K562 (cell line): ENCODE results near the gene TIPARP. TPM values are rescaled to one million over a fixed set of nuclear protein-coding genes. Genes with fewer than 3 reads are reported as not detected.

Experiments used
- ARID1B ChIP-seq: fragments of 450-650 bp; IDR thresholded peaks from 2 replicates; pipeline ENCODE4 v1.6.1; 2016; ENCODE audit warnings: antibody characterized with exemption, mild to moderate bottlenecking, inconsistent platforms
- CC2D1A ChIP-seq: fragments of 450-650 bp; IDR thresholded peaks from 2 replicates; pipeline ENCODE4 v1.6.1; 2017; ENCODE audit warnings: mild to moderate bottlenecking
- E4F1 ChIP-seq: fragments of 250-450 bp; sonication (Bioruptor Pico); IDR thresholded peaks from 2 replicates; pipeline ENCODE4 v1.5.0; 2021; ENCODE audit warnings: mild to moderate bottlenecking, borderline replicate concordance
- GABPA ChIP-seq: fragments of 200-800 bp; sonication (Bioruptor generic); conservative IDR thresholded peaks from 2 replicates; pipeline ENCODE4 v1.6.1; 2016; ENCODE audit warnings: low read depth, missing genetic modification characterization, missing compliant biosample characterization
- GATA2 ChIP-seq: sonication (generic); formaldehyde crosslinking; IDR thresholded peaks from 2 replicates; pipeline ENCODE4 v1.4.0; 2020; ENCODE audit warnings: mild to moderate bottlenecking, missing genetic modification reagents
- KAT2B ChIP-seq: IDR thresholded peaks from one replicate; pipeline ENCODE4 v1.6.1; 2012; ENCODE audit warnings: low read depth, mild to moderate bottlenecking, control low read depth, inconsistent platforms, low read length, moderate library complexity
- MTF1 ChIP-seq: fragments of 250-450 bp; sonication (Bioruptor Pico); IDR thresholded peaks from 2 replicates; pipeline ENCODE4 v1.9.0; 2021; ENCODE audit warnings: moderate library complexity, mild to moderate bottlenecking, inconsistent platforms, borderline replicate concordance
- REST ChIP-seq, 2 experiments: fragments of 450-650 bp; formaldehyde crosslinking in 1 of 2; IDR thresholded peaks; 2 replicates each; pipeline versions ENCODE4 v1.4.0 to v1.6.1; 2014 to 2020; ENCODE audit warnings: mild to moderate bottlenecking in 2 of 2, borderline replicate concordance in 1 of 2, low read depth in 1 of 2
- ZNF224 ChIP-seq: sonication (generic); formaldehyde crosslinking; IDR thresholded peaks from 2 replicates; pipeline ENCODE4 v1.8.0; 2022; ENCODE audit warnings: mild to moderate bottlenecking, missing genetic modification reagents
- ZNF695 ChIP-seq: fragments of 450-650 bp; formaldehyde crosslinking; IDR thresholded peaks from 2 replicates; pipeline ENCODE4 v1.4.0; 2020; ENCODE audit warnings: mild to moderate bottlenecking, moderate library complexity
- polyA plus RNA-seq, 8 experiments: library from polyadenylated mRNA; depleted of rRNA in 4 of 8; stranded (reverse) in 5 of 8; unstranded in 3 of 8; fragments of >200 nt; fragmentation: Nextera tagmentation in 2 of 8; fragmentation: Illumina TruSeq in 1 of 8; extraction: Ambion mirVana in 2 of 8; extraction: Trizol in 1 of 8; gene quantifications; 2 replicates each; pipeline versions ENCODE4 v1.2.1 to v1.2.3, GENCODE V29; 2011 to 2014; ENCODE audit warnings: inconsistent platforms in 1 of 8, missing spikeins in 1 of 8
- total RNA-seq, 7 experiments: library from RNA; depleted of rRNA in 6 of 7; stranded (reverse); fragments of >200 nt in 6 of 7; fragmentation: Illumina TruSeq in 2 of 7; extraction: Trizol in 2 of 7; gene quantifications; 2 replicates each; pipeline versions ENCODE4 v1.2.1 to v1.2.3, GENCODE V29; 2011 to 2021; ENCODE audit warnings: low replicate concordance in 1 of 7
- TF ChIP-seq, protein P1 (sequence below), 3 experiments: fragments of 200-800 bp in 1 of 3; fragments of 250-450 bp in 1 of 3; fragments of 450-650 bp in 1 of 3; sonication (Bioruptor Pico) in 1 of 3; sonication (Bioruptor generic) in 1 of 3; formaldehyde crosslinking in 1 of 3; IDR thresholded peaks; 2 replicates each; pipeline versions ENCODE4 v1.6.1 to v1.8.0; 2016 to 2022; ENCODE audit warnings: mild to moderate bottlenecking in 2 of 3, missing genetic modification characterization in 2 of 3, missing compliant biosample characterization in 1 of 3, moderate library complexity in 1 of 3

The TIPARP gene
- total and polyA plus RNA-seq, 9 of the 15 experiments (the other 6 are each of a cell fraction or from before 2014, with no cell fraction given), result 2.4 to 29.4 (median 15.1) TPM

- TF ChIP-seq REST (IDR thresholded peaks at IDR 0.05; ENCODE audit: borderline replicate concordance) (peak; percentile 25; the same call in 1 of the 2 replicates), REST (CRISPR knock-in tag; IDR thresholded peaks at IDR 0.05; ENCODE audit: low read depth) (no peak), KAT2B (no peak), ZNF224 (CRISPR knock-in tag) (no peak), ARID1B (no peak), MTF1 (CRISPR knock-in tag) (no peak), ZNF695 (CRISPR knock-in tag) (no peak), GATA2 (CRISPR knock-in tag) (no peak), CC2D1A (no peak), E4F1 (CRISPR knock-in tag) (no peak), GABPA (tag) (0 out of 2 replicates have a peak, but pooled peaks have one; percentile 3)
- TF ChIP-seq, protein P1, sequence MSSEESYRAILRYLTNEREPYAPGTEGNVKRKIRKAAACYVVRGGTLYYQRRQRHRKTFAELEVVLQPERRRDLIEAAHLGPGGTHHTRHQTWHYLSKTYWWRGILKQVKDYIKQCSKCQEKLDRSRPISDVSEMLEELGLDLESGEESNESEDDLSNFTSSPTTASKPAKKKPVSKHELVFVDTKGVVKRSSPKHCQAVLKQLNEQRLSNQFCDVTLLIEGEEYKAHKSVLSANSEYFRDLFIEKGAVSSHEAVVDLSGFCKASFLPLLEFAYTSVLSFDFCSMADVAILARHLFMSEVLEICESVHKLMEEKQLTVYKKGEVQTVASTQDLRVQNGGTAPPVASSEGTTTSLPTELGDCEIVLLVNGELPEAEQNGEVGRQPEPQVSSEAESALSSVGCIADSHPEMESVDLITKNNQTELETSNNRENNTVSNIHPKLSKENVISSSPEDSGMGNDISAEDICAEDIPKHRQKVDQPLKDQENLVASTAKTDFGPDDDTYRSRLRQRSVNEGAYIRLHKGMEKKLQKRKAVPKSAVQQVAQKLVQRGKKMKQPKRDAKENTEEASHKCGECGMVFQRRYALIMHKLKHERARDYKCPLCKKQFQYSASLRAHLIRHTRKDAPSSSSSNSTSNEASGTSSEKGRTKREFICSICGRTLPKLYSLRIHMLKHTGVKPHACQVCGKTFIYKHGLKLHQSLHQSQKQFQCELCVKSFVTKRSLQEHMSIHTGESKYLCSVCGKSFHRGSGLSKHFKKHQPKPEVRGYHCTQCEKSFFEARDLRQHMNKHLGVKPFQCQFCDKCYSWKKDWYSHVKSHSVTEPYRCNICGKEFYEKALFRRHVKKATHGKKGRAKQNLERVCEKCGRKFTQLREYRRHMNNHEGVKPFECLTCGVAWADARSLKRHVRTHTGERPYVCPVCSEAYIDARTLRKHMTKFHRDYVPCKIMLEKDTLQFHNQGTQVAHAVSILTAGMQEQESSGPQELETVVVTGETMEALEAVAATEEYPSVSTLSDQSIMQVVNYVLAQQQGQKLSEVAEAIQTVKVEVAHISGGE (CRISPR knock-in tag; IDR thresholded peaks at IDR 0.05), result no peak
Observed at GRCh38 chr3:156674911-156675829, 780 bp downstream of the TIPARP start (continued).
